ENCODE results near the gene DYRK1B. TPM values are rescaled to one million over a fixed set of nuclear protein-coding genes. Genes with fewer than 3 reads are reported as not detected.

The DYRK1B gene
- total RNA-seq, 1 donor from 2014 or later, result 31.4 TPM

Small RNA genes within 50 kb of the gene (microRNA-seq; reads per million reads assigned to microRNA genes)
- not detected for gene MIR6719

Other genes with a start within 250 kb of the DYRK1B start
- not detected in 2 replicates for gene LGALS13, start 231.6 kb downstream of the DYRK1B start, total RNA-seq
- not detected in 2 replicates for gene LGALS16, start 178.2 kb downstream of the DYRK1B start, total RNA-seq
- gene LGALS14, start 129.7 kb downstream of the DYRK1B start, total RNA-seq, result not detected in 2 replicates
- gene CLC, start 96.1 kb downstream of the DYRK1B start, total RNA-seq, result not detected in 2 replicates
- not detected in 2 replicates for gene LEUTX, start 55.3 kb downstream of the DYRK1B start, total RNA-seq
- 109 and 135 TPM in 2 replicates for gene FBL, start 12.2 kb upstream of the DYRK1B start, total RNA-seq
- gene FCGBP, start 100.5 kb upstream of the DYRK1B start, total RNA-seq, result 0.54 and 1.4 TPM in 2 replicates
- 121 and 127 TPM in 2 replicates for gene PSMC4, start 137.0 kb upstream of the DYRK1B start, total RNA-seq
- 2.0 and 3.0 TPM in 2 replicates for gene ZNF546, start 162.9 kb upstream of the DYRK1B start, total RNA-seq
- gene ZNF780B, start 222.1 kb upstream of the DYRK1B start, total RNA-seq, result 12.0 and 13.2 TPM in 2 replicates

Data from astrocyte (in vitro differentiated cells and primary cell).